ENCODE data around the gene DNAJB14. TPM values are rescaled to one million over a fixed set of nuclear protein-coding genes. Genes with fewer than 3 reads are reported as not detected.

DNAJB14 gene
- total and polyA plus RNA-seq, 2 of the 13 experiments (the other 11 are each of a cell fraction or from before 2014, with no cell fraction given): 9.1 to 38.1 TPM

DNA sequence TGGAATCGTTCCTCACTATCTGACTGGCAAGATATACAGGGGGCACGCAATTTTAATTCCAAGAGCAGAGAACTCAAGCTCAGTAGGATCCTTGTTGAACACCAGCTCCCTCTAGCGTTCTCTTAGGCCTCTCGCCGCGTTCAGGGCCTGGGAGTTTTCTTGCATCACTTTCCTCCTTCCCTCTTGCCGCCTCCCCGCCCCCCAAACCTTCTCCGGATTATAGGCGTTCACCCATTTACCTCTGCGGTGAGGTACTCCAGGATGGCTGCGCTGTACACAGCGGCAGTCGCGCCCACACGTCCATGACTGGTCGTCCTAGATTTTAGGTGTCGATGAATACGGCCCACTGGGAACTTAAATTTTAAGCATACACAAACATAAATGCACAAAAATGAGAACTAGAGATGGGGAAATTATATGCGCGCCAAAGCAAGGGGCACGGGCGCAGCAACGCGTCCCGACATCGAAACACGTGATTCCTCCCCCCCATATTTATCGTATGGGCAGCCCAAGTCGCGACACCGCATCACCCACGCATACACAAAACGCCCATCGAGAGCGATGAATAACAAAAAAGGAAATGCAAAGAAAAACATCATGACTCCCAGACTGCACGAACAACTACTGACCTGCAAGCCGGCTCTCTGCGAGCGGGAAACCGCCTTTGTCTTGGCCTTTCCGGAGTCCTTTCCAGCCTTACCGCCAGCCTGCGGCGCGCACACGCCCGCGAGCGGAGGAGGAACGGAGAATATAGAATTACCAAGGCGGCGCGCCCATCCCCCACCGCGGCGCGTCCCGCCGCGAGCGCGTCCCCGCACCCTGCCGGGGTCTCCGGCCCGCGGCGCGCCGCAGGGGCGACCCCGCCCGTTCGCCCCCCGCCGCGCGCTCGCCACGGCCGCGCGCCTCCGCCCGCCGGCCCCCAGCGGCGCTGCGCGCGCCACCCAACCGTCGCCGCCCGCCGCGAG is 2.9 kb upstream of the DNAJB14 start (continued):
- TF ChIP-seq IRF2 (CRISPR knock-in tag; IDR thresholded peaks at IDR 0.05) (no peak), NCOA2 (CRISPR knock-in tag; IDR thresholded peaks at IDR 0.05) (no peak), MIER3 (CRISPR knock-in tag; IDR thresholded peaks at IDR 0.05; ENCODE audit: borderline replicate concordance) (no peak), ATF1 (CRISPR knock-in tag; IDR thresholded peaks at IDR 0.05) (no peak), PAWR (CRISPR knock-in tag; IDR thresholded peaks at IDR 0.05; ENCODE audit: borderline replicate concordance) (no peak), ZNF264 (CRISPR knock-in tag; IDR thresholded peaks at IDR 0.05) (peak; percentile 34; the same call in 1 of the 2 replicates), ZNF510 (CRISPR knock-in tag; IDR thresholded peaks at IDR 0.05; ENCODE audit: low read depth) (no peak), HIVEP1 (CRISPR knock-in tag; IDR thresholded peaks at IDR 0.05) (no peak), NFYC (CRISPR knock-in tag; IDR thresholded peaks at IDR 0.05) (no peak), NCOA5 (CRISPR knock-in tag; IDR thresholded peaks at IDR 0.05) (no peak), NFATC3 (CRISPR knock-in tag; IDR thresholded peaks at IDR 0.05) (no peak), IKZF1 (IDR thresholded peaks at IDR 0.05) (no peak), ZNF749 (CRISPR knock-in tag; IDR thresholded peaks at IDR 0.05; ENCODE audit: borderline replicate concordance) (no peak; the same call in 1 of the 2 replicates), TBP (CRISPR knock-in tag; IDR thresholded peaks at IDR 0.05) (no peak), ZNF460 (CRISPR knock-in tag; IDR thresholded peaks at IDR 0.05; ENCODE audit: borderline replicate concordance) (no peak), ZBTB21 (CRISPR knock-in tag; IDR thresholded peaks at IDR 0.05) (no peak), JARID2 (CRISPR knock-in tag; IDR thresholded peaks at IDR 0.05; ENCODE audit: insufficient replicate concordance) (no peak), PLRG1 (conservative IDR thresholded peaks at IDR 0.05) (no peak), GATAD2A (CRISPR knock-in tag; IDR thresholded peaks at IDR 0.05) (peak; percentile 69), YY1 (IDR thresholded peaks at IDR 0.05; ENCODE audit: insufficient read depth, insufficient replicate concordance, low read depth, low read length) (peak; percentile 65), SSRP1 (CRISPR knock-in tag; IDR thresholded peaks at IDR 0.05) (no peak; the same call in 1 of the 2 replicates), ZFY (CRISPR knock-in tag; IDR thresholded peaks at IDR 0.05) (peak; percentile 43), ZNF782 (CRISPR knock-in tag; IDR thresholded peaks at IDR 0.05; ENCODE audit: borderline replicate concordance) (peak; percentile 61; the same call in 1 of the 2 replicates), ZFP37 (CRISPR knock-in tag; IDR thresholded peaks at IDR 0.05; ENCODE audit: borderline replicate concordance) (no peak), BRD4 (CRISPR knock-in tag; IDR thresholded peaks at IDR 0.05) (no peak), CEBPG (CRISPR knock-in tag; IDR thresholded peaks at IDR 0.05) (peak; percentile 94)
- TF ChIP-seq, protein P1, sequence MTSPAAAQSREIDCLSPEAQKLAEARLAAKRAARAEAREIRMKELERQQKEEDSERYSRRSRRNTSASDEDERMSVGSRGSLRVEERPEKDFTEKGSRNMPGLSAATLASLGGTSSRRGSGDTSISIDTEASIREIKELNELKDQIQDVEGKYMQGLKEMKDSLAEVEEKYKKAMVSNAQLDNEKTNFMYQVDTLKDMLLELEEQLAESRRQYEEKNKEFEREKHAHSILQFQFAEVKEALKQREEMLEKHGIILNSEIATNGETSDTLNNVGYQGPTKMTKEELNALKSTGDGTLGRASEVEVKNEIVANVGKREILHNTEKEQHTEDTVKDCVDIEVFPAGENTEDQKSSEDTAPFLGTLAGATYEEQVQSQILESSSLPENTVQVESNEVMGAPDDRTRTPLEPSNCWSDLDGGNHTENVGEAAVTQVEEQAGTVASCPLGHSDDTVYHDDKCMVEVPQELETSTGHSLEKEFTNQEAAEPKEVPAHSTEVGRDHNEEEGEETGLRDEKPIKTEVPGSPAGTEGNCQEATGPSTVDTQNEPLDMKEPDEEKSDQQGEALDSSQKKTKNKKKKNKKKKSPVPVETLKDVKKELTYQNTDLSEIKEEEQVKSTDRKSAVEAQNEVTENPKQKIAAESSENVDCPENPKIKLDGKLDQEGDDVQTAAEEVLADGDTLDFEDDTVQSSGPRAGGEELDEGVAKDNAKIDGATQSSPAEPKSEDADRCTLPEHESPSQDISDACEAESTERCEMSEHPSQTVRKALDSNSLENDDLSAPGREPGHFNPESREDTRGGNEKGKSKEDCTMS (CRISPR knock-in tag; conservative IDR thresholded peaks at IDR 0.05): no peak
- TF ChIP-seq, protein P2, sequence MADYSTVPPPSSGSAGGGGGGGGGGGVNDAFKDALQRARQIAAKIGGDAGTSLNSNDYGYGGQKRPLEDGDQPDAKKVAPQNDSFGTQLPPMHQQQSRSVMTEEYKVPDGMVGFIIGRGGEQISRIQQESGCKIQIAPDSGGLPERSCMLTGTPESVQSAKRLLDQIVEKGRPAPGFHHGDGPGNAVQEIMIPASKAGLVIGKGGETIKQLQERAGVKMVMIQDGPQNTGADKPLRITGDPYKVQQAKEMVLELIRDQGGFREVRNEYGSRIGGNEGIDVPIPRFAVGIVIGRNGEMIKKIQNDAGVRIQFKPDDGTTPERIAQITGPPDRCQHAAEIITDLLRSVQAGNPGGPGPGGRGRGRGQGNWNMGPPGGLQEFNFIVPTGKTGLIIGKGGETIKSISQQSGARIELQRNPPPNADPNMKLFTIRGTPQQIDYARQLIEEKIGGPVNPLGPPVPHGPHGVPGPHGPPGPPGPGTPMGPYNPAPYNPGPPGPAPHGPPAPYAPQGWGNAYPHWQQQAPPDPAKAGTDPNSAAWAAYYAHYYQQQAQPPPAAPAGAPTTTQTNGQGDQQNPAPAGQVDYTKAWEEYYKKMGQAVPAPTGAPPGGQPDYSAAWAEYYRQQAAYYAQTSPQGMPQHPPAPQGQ (CRISPR knock-in tag; IDR thresholded peaks at IDR 0.05; ENCODE audit: borderline replicate concordance): no peak
- TF ChIP-seq, protein P3, sequence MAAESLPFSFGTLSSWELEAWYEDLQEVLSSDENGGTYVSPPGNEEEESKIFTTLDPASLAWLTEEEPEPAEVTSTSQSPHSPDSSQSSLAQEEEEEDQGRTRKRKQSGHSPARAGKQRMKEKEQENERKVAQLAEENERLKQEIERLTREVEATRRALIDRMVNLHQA (CRISPR knock-in tag; IDR thresholded peaks at IDR 0.05): no peak

All from HepG2 (cell line).